ENCODE results near the gene RELN. TPM values are rescaled to one million over a fixed set of nuclear protein-coding genes. Genes with fewer than 3 reads are reported as not detected.

Gene RELN
- total RNA-seq, 2 donors from 2014 or later = not detected

DNA sequence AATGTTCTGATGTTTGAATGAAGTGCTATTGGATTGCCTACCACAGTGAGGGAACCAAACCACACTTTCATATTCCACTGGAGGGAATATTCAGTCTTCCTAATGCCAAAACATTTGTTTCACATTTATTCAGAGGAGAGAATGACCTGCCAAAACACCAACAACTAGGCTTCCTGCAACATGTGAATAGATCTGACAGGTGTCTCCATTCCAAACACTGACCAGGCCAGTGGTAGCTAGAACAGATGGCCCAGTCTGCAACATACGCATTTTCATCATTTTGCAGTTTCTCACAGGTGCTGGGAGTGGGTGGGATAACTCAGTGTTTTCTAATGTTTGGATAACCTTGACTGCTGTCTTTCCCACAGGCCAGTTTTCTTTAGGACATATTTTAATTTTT, 110.0 kb downstream of the RELN start:
- Mint-ChIP-seq H3K36me3 (ENCODE audit: low read depth) (no peaks in the 10 kb centered on the region), H3K27ac (no peak overlapping the region), H3K4me3 (no peak overlapping the region), H3K9me3 (peaks cover 4% of the 10 kb centered on the region), H3K4me1 (no peaks in the 10 kb centered on the region), H3K27me3 (peaks cover 15% of the 10 kb centered on the region)
- ATAC-seq (replicated peaks) = no peak

DNA sequence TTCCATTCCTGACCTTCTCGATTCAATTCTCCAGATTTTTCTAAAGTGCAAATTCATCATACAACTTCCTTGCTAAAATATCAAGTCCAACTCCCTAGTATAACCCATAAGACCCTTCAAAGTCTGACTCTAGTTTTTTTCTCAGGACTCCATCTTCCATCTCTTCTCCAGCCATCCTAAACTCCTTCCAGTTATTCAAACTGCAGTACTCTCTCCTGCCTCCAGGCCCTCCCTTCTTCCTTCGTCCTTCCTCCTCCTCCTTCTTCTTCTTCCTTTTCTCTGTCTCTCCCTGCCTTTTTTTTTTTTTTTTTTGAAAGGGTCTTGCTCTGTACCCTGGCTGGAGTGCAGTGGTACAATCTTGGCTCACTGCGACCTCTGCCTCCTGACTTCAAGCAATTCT, 111.9 kb downstream of the RELN start:
- peaks cover 4% of the 10 kb centered on the region for H3K9me3 Mint-ChIP-seq
- no peaks in the 10 kb centered on the region for H3K36me3 Mint-ChIP-seq (ENCODE audit: low read depth)
- H3K4me1 Mint-ChIP-seq = no peaks in the 10 kb centered on the region
- H3K27me3 Mint-ChIP-seq = peaks cover 15% of the 10 kb centered on the region
- H3K27ac Mint-ChIP-seq = no peak overlapping the region
- H3K4me3 Mint-ChIP-seq = no peak overlapping the region
- ATAC-seq (replicated peaks) = no peak

DNA sequence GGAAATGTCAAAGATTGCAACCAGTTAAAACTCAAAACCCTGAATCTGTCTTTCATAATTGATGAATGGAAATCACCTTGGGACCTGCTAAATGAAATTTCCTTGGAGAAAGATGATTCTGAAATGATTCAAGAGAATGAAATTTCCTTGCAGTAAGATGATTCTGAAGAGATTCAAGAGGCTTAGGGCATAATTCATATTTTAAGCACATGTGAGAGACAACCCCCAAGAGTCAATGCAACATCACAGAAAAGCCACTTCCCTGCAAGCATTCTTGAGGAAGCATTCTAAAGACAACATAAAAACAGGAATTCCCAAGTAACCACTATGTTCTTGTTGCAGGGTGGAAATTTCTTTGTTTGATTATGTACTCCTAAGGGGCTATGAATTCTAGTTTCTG, 113.7 kb downstream of the RELN start:
- H3K4me1 Mint-ChIP-seq = no peaks in the 10 kb centered on the region
- no peak for ATAC-seq (replicated peaks)
- no peak overlapping the region for H3K4me3 Mint-ChIP-seq
- H3K36me3 Mint-ChIP-seq (ENCODE audit: low read depth) = no peaks in the 10 kb centered on the region
- H3K27ac Mint-ChIP-seq = no peak overlapping the region
- H3K9me3 Mint-ChIP-seq = peaks cover 4% of the 10 kb centered on the region
- H3K27me3 Mint-ChIP-seq = peaks cover 8% of the 10 kb centered on the region

DNA sequence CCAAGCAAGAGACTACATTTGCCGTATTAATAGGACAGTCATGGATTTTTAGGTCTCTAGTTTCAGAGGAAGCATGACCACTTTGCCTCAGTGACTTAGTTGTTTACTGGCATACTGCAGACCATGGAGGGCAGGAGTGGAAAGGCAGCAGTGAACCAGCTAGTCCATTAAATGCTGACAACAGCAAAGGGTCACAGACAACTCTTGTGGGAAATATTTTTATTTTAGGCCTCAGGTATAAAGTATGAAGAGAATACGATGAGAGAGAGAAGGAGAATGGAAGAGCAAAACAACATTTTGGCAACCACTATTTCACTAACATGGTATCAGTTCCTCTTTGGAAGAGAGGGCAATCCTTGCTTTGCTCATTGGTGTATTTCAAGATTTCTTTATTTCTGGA, 118.0 kb downstream of the RELN start:
- no peaks in the 10 kb centered on the region for H3K4me1 Mint-ChIP-seq
- H3K27me3 Mint-ChIP-seq = no peaks in the 10 kb centered on the region
- no peaks in the 10 kb centered on the region for H3K36me3 Mint-ChIP-seq (ENCODE audit: low read depth)
- H3K9me3 Mint-ChIP-seq = no peaks in the 10 kb centered on the region
- H3K4me3 Mint-ChIP-seq = no peak overlapping the region
- H3K27ac Mint-ChIP-seq = no peak overlapping the region
- no peak for ATAC-seq (replicated peaks)

- no peak overlapping the region for H3K27ac Mint-ChIP-seq
- no peaks in the 10 kb centered on the region for H3K4me1 Mint-ChIP-seq
- no peak for ATAC-seq (replicated peaks)
- H3K4me3 Mint-ChIP-seq = no peak overlapping the region
- H3K36me3 Mint-ChIP-seq (ENCODE audit: low read depth) = no peaks in the 10 kb centered on the region
- H3K9me3 Mint-ChIP-seq = no peaks in the 10 kb centered on the region
- no peaks in the 10 kb centered on the region for H3K27me3 Mint-ChIP-seq
These were observed 118.8 kb downstream of the RELN start for GRCh38 chr7:103870664-103871063.

DNA sequence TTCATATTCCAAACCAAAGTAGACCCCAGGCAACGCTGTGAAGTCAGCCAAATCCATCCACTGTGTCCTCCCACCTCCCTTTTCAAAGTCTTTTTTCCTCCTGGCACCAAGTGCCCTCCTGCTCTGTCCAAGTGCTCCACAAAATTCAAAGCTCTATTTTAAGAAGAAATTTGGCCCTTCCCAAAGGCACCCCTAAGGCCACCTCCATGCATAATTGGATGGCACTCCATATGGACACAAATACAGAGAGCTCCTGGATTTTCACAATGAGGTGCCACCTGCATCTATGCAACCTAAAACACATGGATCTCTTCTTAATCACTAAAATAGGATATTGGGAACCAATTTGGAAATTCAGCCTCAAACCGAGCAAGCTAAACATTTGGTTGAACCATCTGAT, 121.6 kb downstream of the RELN start:
- H3K27me3 Mint-ChIP-seq = no peaks in the 10 kb centered on the region
- no peak for ATAC-seq (replicated peaks)
- H3K9me3 Mint-ChIP-seq = no peaks in the 10 kb centered on the region
- no peaks in the 10 kb centered on the region for H3K4me1 Mint-ChIP-seq
- H3K27ac Mint-ChIP-seq = no peak overlapping the region
- no peak overlapping the region for H3K4me3 Mint-ChIP-seq
- H3K36me3 Mint-ChIP-seq (ENCODE audit: low read depth) = no peaks in the 10 kb centered on the region

GRCh38 chr7:103866919-103867318, 122.5 kb downstream of the RELN start:
- H3K36me3 Mint-ChIP-seq (ENCODE audit: low read depth) = no peaks in the 10 kb centered on the region
- no peaks in the 10 kb centered on the region for H3K27me3 Mint-ChIP-seq
- no peaks in the 10 kb centered on the region for H3K9me3 Mint-ChIP-seq
- H3K27ac Mint-ChIP-seq = no peak overlapping the region
- H3K4me1 Mint-ChIP-seq = no peaks in the 10 kb centered on the region
- ATAC-seq (replicated peaks) = no peak
- H3K4me3 Mint-ChIP-seq = no peak overlapping the region

- no peaks in the 10 kb centered on the region for H3K36me3 Mint-ChIP-seq (ENCODE audit: low read depth)
- no peak overlapping the region for H3K27ac Mint-ChIP-seq
- no peak overlapping the region for H3K4me3 Mint-ChIP-seq
- no peaks in the 10 kb centered on the region for H3K27me3 Mint-ChIP-seq
- H3K4me1 Mint-ChIP-seq = no peaks in the 10 kb centered on the region
- ATAC-seq (replicated peaks) = no peak
- no peaks in the 10 kb centered on the region for H3K9me3 Mint-ChIP-seq
These were observed 124.0 kb downstream of the RELN start for GRCh38 chr7:103865442-103865841.

- ATAC-seq (replicated peaks) = no peak
- Mint-ChIP-seq H3K4me3 (no peak overlapping the region), H3K27ac (no peak overlapping the region), H3K36me3 (ENCODE audit: low read depth) (no peaks in the 10 kb centered on the region), H3K9me3 (no peaks in the 10 kb centered on the region), H3K27me3 (peaks cover 4% of the 10 kb centered on the region), H3K4me1 (no peaks in the 10 kb centered on the region)
These were observed 127.0 kb downstream of the RELN start for GRCh38 chr7:103862302-103863035.

GRCh38 chr7:103859709-103860108, 129.7 kb downstream of the RELN start:
- Mint-ChIP-seq H3K4me1 (no peaks in the 10 kb centered on the region), H3K27ac (no peak overlapping the region), H3K9me3 (no peaks in the 10 kb centered on the region), H3K4me3 (no peak overlapping the region), H3K36me3 (ENCODE audit: low read depth) (no peaks in the 10 kb centered on the region), H3K27me3 (peaks cover 12% of the 10 kb centered on the region)
- ATAC-seq (replicated peaks) = no peak

DNA sequence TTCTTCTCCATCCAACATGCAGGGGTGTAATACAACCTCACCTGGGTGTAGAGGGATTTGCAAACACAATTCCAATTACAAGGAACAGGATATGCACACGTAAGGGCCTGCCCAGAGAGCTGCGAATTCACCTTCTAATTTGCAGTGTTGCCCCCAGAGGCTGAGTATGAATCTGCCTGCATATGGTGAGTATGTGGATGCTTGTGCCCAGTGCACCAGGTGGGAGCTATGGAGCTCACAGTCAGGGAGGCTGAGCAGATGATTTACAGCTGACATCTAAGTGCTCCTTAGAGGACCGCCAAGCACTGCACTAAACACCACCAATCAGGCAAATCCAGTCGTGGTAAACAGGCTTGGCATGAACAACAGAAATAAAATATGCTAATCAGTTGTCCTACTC, 132.0 kb downstream of the RELN start:
- Mint-ChIP-seq H3K4me3 (no peak overlapping the region), H3K9me3 (no peaks in the 10 kb centered on the region), H3K36me3 (ENCODE audit: low read depth) (no peaks in the 10 kb centered on the region), H3K27me3 (peaks cover 15% of the 10 kb centered on the region), H3K4me1 (no peaks in the 10 kb centered on the region), H3K27ac (no peak overlapping the region)
- ATAC-seq (replicated peaks) = no peak

DNA sequence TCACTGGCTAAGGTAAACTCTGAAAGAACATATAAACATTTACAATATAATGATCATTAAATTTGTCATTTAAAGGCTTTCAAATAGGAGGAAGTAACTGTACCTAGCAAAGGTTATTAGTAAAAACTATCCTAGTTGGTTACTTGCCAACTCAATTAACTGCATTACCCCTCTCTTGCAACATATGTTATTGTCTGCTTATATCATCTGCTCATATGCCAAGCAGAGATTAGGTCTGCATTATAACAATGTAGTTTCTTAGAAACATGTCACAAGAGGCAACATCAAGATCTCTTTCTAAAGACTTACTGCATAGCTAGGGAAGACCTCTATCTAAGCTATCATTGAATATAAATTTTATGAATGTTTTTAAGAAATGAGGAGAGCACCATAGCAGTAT, 132.5 kb downstream of the RELN start:
- Mint-ChIP-seq H3K27ac (no peak overlapping the region), H3K36me3 (ENCODE audit: low read depth) (no peaks in the 10 kb centered on the region), H3K27me3 (peaks cover 15% of the 10 kb centered on the region), H3K9me3 (no peaks in the 10 kb centered on the region), H3K4me1 (no peaks in the 10 kb centered on the region), H3K4me3 (no peak overlapping the region)
- ATAC-seq (replicated peaks) = no peak

GRCh38 chr7:103855671-103856070, 133.8 kb downstream of the RELN start:
- no peaks in the 10 kb centered on the region for H3K9me3 Mint-ChIP-seq
- no peak for ATAC-seq (replicated peaks)
- no peaks in the 10 kb centered on the region for H3K36me3 Mint-ChIP-seq (ENCODE audit: low read depth)
- peaks cover 15% of the 10 kb centered on the region for H3K27me3 Mint-ChIP-seq
- H3K27ac Mint-ChIP-seq = no peak overlapping the region
- H3K4me3 Mint-ChIP-seq = no peak overlapping the region
- no peaks in the 10 kb centered on the region for H3K4me1 Mint-ChIP-seq

DNA sequence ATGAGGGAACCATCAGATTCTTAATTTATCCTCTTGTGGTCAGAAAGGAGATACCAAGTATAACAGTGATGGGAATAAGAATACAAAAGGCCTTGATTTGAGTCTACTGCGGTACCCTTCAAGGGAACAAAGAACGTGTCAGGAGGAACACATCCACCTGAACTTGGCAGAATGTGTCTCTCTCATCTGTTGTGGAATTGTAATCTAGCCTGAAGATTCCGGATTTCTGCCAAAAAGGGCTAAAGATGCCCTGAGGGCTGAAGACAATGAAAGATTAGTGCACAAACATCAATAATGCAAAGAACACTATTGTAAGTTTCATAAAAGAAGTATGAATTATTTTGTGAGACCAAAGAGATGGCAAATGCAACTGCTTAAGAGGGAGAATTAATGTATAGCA, 134.8 kb downstream of the RELN start:
- no peak for ATAC-seq (replicated peaks)
- H3K27ac Mint-ChIP-seq = no peak overlapping the region

GRCh38 chr7:103851357-103851756, 138.1 kb downstream of the RELN start:
- Mint-ChIP-seq H3K36me3 (ENCODE audit: low read depth) (no peaks in the 10 kb centered on the region), H3K4me3 (no peak overlapping the region), H3K27me3 (peaks cover 12% of the 10 kb centered on the region), H3K27ac (no peak overlapping the region), H3K4me1 (no peaks in the 10 kb centered on the region), H3K9me3 (peaks cover 3% of the 10 kb centered on the region)
- ATAC-seq (replicated peaks) = no peak

More for the DNA sequence above, 134.8 kb downstream of the RELN start:
- peaks cover 15% of the 10 kb centered on the region for H3K27me3 Mint-ChIP-seq
- H3K4me1 Mint-ChIP-seq = no peaks in the 10 kb centered on the region
- H3K36me3 Mint-ChIP-seq (ENCODE audit: low read depth) = no peaks in the 10 kb centered on the region
- H3K9me3 Mint-ChIP-seq = no peaks in the 10 kb centered on the region
- no peak overlapping the region for H3K4me3 Mint-ChIP-seq
